GM23248 (cell line): ENCODE measurements around the gene TMEM131.

Experiments
- EZH2 ChIP-seq: fragments of 200-600 bp; sonication (generic); IDR thresholded peaks from 2 replicates; pipeline ENCODE4 v1.6.1; 2018; ENCODE audit warnings: antibody characterized with exemption, mild to moderate bottlenecking; ENCODE audit not compliant: insufficient read depth, poor library complexity, severe bottlenecking
- EZH2phosphoT487 ChIP-seq: fragments of 200-600 bp; sonication (generic); IDR thresholded peaks from 2 replicates; pipeline ENCODE4 v1.6.1; 2018; ENCODE audit warnings: antibody characterized with exemption, moderate library complexity, mild to moderate bottlenecking, low read depth; ENCODE audit not compliant: insufficient read depth

DNA sequence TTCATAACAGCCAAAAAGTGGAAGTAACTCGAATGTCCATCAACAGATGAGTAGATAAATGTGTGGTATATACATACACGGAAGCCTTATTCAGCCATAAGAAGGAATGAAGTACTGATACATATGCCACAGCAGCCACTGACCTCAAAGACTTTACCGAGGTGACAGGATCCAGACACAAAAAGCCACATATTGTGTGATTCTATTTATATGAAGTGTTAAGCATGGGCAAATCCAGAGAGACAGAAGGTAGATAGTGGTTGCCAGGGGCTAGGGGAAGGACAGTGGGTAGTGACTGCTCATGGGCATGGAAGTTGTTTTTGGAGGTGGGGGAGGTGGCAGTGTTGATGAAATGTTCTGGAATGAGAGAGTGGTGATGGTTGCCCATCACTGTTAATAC is 248.5 kb downstream of the TMEM131 start:
- TF ChIP-seq EZH2 = no peak
- TF ChIP-seq EZH2phosphoT487 = no peak
